ENCODE data around the gene ENDOV. TPM values are rescaled to one million over a fixed set of nuclear protein-coding genes. Genes with fewer than 3 reads are reported as not detected.

ENDOV gene
- total RNA-seq, 1 donor from 2014 or later, result 36.1 TPM

- Mint-ChIP-seq H3K36me3 (ENCODE audit: insufficient read depth) (peaks cover 20% of the 10 kb centered on the region), H3K4me3 (ENCODE audit: low read depth) (no peak overlapping the region), H3K4me1 (ENCODE audit: low read depth) (no peaks in the 10 kb centered on the region), H3K27ac (peak overlapping the region; percentile 58), H3K9me3 (ENCODE audit: low read depth) (no peaks in the 10 kb centered on the region), H3K27me3 (no peaks in the 10 kb centered on the region)
- no peak for TF ChIP-seq CTCF (IDR thresholded peaks at IDR 0.05; ENCODE audit: unreplicated experiment)
- no peak for DNase-seq (ENCODE audit: low spot score, unreplicated experiment)
Observed at GRCh38 chr17:80382956-80383355, 32.0 kb upstream of the ENDOV start.

GRCh38 chr17:80384078-80384960 lies 30.6 kb upstream of the ENDOV start:
- no peaks in the 10 kb centered on the region for H3K27me3 Mint-ChIP-seq
- TF ChIP-seq CTCF (IDR thresholded peaks at IDR 0.05; ENCODE audit: unreplicated experiment), result no peak
- H3K9me3 Mint-ChIP-seq (ENCODE audit: low read depth), result no peaks in the 10 kb centered on the region
- no peak overlapping the region for H3K4me3 Mint-ChIP-seq (ENCODE audit: low read depth)
- peaks cover 20% of the 10 kb centered on the region for H3K36me3 Mint-ChIP-seq (ENCODE audit: insufficient read depth)
- no peak overlapping the region for H3K27ac Mint-ChIP-seq
- no peak for DNase-seq (ENCODE audit: low spot score, unreplicated experiment)
- no peaks in the 10 kb centered on the region for H3K4me1 Mint-ChIP-seq (ENCODE audit: low read depth)

GRCh38 chr17:80385046-80385445 lies 29.9 kb upstream of the ENDOV start:
- Mint-ChIP-seq H3K4me1 (ENCODE audit: low read depth) (no peaks in the 10 kb centered on the region), H3K4me3 (ENCODE audit: low read depth) (no peak overlapping the region), H3K36me3 (ENCODE audit: insufficient read depth) (peaks cover 20% of the 10 kb centered on the region), H3K27ac (no peak overlapping the region), H3K27me3 (no peaks in the 10 kb centered on the region), H3K9me3 (ENCODE audit: low read depth) (no peaks in the 10 kb centered on the region)
- no peak for DNase-seq (ENCODE audit: low spot score, unreplicated experiment)
- TF ChIP-seq CTCF (IDR thresholded peaks at IDR 0.05; ENCODE audit: unreplicated experiment), result no peak

- Mint-ChIP-seq H3K9me3 (ENCODE audit: low read depth) (no peaks in the 10 kb centered on the region), H3K4me1 (ENCODE audit: low read depth) (no peaks in the 10 kb centered on the region), H3K27me3 (no peaks in the 10 kb centered on the region), H3K27ac (no peak overlapping the region), H3K36me3 (ENCODE audit: insufficient read depth) (peaks cover 17% of the 10 kb centered on the region), H3K4me3 (ENCODE audit: low read depth) (no peak overlapping the region)
- no peak for DNase-seq (ENCODE audit: low spot score, unreplicated experiment)
- TF ChIP-seq CTCF (IDR thresholded peaks at IDR 0.05; ENCODE audit: unreplicated experiment), result no peak
Observed at GRCh38 chr17:80386341-80386740, 28.6 kb upstream of the ENDOV start.

GRCh38 chr17:80387071-80387470 lies 27.9 kb upstream of the ENDOV start:
- Mint-ChIP-seq H3K4me3 (ENCODE audit: low read depth) (no peak overlapping the region), H3K27me3 (no peaks in the 10 kb centered on the region), H3K27ac (no peak overlapping the region), H3K36me3 (ENCODE audit: insufficient read depth) (peaks cover 12% of the 10 kb centered on the region), H3K4me1 (ENCODE audit: low read depth) (no peaks in the 10 kb centered on the region), H3K9me3 (ENCODE audit: low read depth) (no peaks in the 10 kb centered on the region)
- DNase-seq (ENCODE audit: low spot score, unreplicated experiment), result no peak
- TF ChIP-seq CTCF (IDR thresholded peaks at IDR 0.05; ENCODE audit: unreplicated experiment), result no peak
